ENCODE data around the gene KAZALD1.

GRCh38 chr10:101047268-101047667, 14.5 kb upstream of the KAZALD1 start:
- TF ChIP-seq, protein P1, sequence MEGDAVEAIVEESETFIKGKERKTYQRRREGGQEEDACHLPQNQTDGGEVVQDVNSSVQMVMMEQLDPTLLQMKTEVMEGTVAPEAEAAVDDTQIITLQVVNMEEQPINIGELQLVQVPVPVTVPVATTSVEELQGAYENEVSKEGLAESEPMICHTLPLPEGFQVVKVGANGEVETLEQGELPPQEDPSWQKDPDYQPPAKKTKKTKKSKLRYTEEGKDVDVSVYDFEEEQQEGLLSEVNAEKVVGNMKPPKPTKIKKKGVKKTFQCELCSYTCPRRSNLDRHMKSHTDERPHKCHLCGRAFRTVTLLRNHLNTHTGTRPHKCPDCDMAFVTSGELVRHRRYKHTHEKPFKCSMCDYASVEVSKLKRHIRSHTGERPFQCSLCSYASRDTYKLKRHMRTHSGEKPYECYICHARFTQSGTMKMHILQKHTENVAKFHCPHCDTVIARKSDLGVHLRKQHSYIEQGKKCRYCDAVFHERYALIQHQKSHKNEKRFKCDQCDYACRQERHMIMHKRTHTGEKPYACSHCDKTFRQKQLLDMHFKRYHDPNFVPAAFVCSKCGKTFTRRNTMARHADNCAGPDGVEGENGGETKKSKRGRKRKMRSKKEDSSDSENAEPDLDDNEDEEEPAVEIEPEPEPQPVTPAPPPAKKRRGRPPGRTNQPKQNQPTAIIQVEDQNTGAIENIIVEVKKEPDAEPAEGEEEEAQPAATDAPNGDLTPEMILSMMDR (IDR thresholded peaks at IDR 0.05; ENCODE audit: insufficient read depth, low read depth, low read length) = no peak
- peak; percentile 61 for TF ChIP-seq EZH2 (IDR thresholded peaks at IDR 0.05; ENCODE audit: insufficient read depth, low read length)

Data from astrocyte (in vitro differentiated cells and primary cell).